Thyroid gland (tissue), 4 donors: ENCODE measurements around the gene DLL3. TPM values are rescaled to one million over a fixed set of nuclear protein-coding genes. Genes with fewer than 3 reads are reported as not detected.

ENCODE experiments used
- DNase-seq, 2 donors: peaks; one replicate each; pipeline ENCODE4 v3.0.0-alpha.2; 2019
- H3K27ac ChIP-seq, 3 donors: fragments of 200-600 bp; sonication (generic); 1 replicate in 2 of 3; 2 replicates in 1 of 3; pipeline ENCODE4 v1.5.1; 2016 to 2019; ENCODE audit warnings: mild to moderate bottlenecking in 1 of 3, moderate library complexity in 1 of 3
- H3K27me3 ChIP-seq: fragments of 200-600 bp; sonication (generic); one replicate; pipeline ENCODE4 v1.5.1; 2019
- H3K36me3 ChIP-seq, 2 donors: fragments of 200-600 bp; sonication (generic); one replicate each; pipeline ENCODE4 v1.5.1; 2016 to 2019
- H3K4me1 ChIP-seq, 2 donors: fragments of 200-600 bp; sonication (generic); one replicate each; pipeline ENCODE4 v1.5.1; 2017 to 2019
- H3K4me3 ChIP-seq, 3 donors: fragments of 200-600 bp; sonication (generic); replicated peaks in 1 of 3; 1 replicate in 2 of 3; 2 replicates in 1 of 3; pipeline ENCODE4 v1.5.1; 2016; ENCODE audit warnings: mild to moderate bottlenecking in 1 of 3
- H3K9me3 ChIP-seq: fragments of 200-600 bp; sonication (generic); one replicate; pipeline ENCODE4 v1.5.1; 2017
- CTCF ChIP-seq, 6 experiments: fragments of 200-600 bp in 3 of 6; fragments of 450-650 bp in 3 of 6; sonication (generic) in 3 of 6; IDR thresholded peaks; one replicate each; pipeline ENCODE4 v1.5.1; 2016 to 2019; ENCODE audit warnings: antibody characterized with exemption in 6 of 6, mild to moderate bottlenecking in 2 of 6, inconsistent platforms in 1 of 6, moderate library complexity in 1 of 6
- POLR2A ChIP-seq, 2 donors: fragments of 450-650 bp; IDR thresholded peaks; one replicate each; pipeline ENCODE4 v1.6.1; 2017; ENCODE audit warnings: antibody characterized with exemption in 2 of 2, mild to moderate bottlenecking in 2 of 2, moderate library complexity in 1 of 2
- WGBS, 2 donors: methylation state at CpG; one replicate each; pipeline ENCODE4 v1.1.5; 2017; 5-methylcytosine and 5-hydroxymethylcytosine counted together
- intact Hi-C: fragments of 100-400 bp; cut with DNase I; formaldehyde crosslinking; loops from one replicate; pipeline ENCODE4 v1.15.1; 2023
- total RNA-seq, 4 donors: library from RNA; depleted of rRNA; stranded (reverse); fragments of >200 nt; gene quantifications; one replicate each; pipeline ENCODE4 v1.2.3, GENCODE V29; 2016

DLL3 gene
- total RNA-seq, 4 donors from 2014 or later, result 0.56 TPM; not detected in 3

DNA sequence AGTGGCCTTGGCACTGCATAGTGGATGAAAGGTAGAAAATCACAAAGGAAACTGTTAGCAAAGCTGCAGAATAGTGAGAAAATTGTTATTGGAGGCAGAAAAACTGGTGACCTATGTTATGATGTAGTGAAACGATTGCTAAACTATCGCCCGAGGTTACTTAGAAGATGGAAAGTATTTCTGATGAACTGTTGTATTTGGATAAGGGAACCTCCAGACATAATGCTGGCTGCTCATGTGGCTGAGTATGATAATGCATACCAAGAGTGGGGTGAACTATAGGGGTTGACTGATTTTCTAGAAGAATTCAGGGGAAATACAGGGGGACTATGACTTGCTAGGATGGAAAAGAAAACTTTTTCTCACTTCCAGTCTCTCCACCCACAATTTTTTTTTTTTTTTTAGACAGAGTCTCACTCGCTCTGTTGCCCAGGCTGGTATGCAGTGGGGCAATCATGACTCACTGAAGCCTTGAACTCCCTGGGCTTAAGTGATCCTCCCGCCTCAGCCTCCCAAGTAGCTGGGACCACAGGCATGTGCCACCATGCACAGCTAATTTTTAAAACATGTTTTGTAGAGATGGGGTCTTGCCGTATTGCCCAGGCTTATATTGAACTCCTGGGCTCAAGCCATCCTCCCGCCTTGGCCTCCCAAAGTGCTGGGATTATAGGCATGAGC lies 45.6 kb downstream of the DLL3 start:
- Histone ChIP-seq H3K27me3 (no peaks in the 10 kb centered on the region), H3K36me3 (no peaks in the 10 kb centered on the region), H3K4me1 (no peaks in the 10 kb centered on the region), H3K4me3 (no peak overlapping the region), H3K27ac (no peak overlapping the region), H3K9me3 (no peaks in the 10 kb centered on the region)
- 80 to 86% methylated on average over 7 of the region's 7 CpGs for WGBS, 2 donors
- TF ChIP-seq POLR2A (IDR thresholded peaks at IDR 0.05) (no peak), CTCF (IDR thresholded peaks at IDR 0.05) (no peak)
- no peak for DNase-seq
- intact Hi-C loops, result no loop called here

DNA sequence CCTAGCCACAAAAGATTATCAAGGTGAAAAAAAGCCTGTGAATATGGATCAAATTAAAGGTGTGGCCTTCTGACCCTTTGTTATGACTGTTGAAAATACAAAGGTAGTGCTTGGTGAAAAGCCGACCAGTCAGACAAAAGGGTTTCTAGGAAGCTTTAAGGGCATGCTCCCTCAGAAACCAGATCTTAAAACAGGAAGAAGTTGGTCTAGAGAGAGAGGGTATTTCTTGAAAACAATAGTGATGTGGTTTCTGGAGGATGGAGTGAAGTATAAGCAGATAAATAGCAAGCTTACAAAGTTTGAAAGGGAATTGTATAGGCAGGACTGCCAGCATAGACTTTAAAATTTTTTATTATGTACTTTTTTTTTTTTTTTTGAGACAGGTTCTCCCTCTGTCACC lies 46.2 kb downstream of the DLL3 start:
- H3K4me1 ChIP-seq, result no peaks in the 10 kb centered on the region
- H3K4me3 ChIP-seq, result no peak overlapping the region
- 40 to 53% methylated on average over 1 of the region's 1 CpG for WGBS, 2 donors
- intact Hi-C loops, result no loop called here
- H3K9me3 ChIP-seq, result no peaks in the 10 kb centered on the region
- no peak overlapping the region for H3K27ac ChIP-seq
- no peak for DNase-seq
- TF ChIP-seq POLR2A (IDR thresholded peaks at IDR 0.05) (no peak), CTCF (IDR thresholded peaks at IDR 0.05) (no peak)
- H3K27me3 ChIP-seq, result no peaks in the 10 kb centered on the region
- H3K36me3 ChIP-seq, result no peaks in the 10 kb centered on the region

GRCh38 chr19:39546599-39546998 lies 47.9 kb downstream of the DLL3 start:
- WGBS, 2 donors, result 46 to 53% methylated on average over 8 of the region's 8 CpGs
- Histone ChIP-seq H3K27ac (no peak overlapping the region), H3K4me3 (no peak overlapping the region), H3K4me1 (no peaks in the 10 kb centered on the region), H3K9me3 (no peaks in the 10 kb centered on the region), H3K36me3 (no peaks in the 10 kb centered on the region), H3K27me3 (no peaks in the 10 kb centered on the region)
- intact Hi-C loops, result no loop called here
- DNase-seq, result no peak
- TF ChIP-seq CTCF (IDR thresholded peaks at IDR 0.05) (no peak), POLR2A (IDR thresholded peaks at IDR 0.05) (no peak)

DNA sequence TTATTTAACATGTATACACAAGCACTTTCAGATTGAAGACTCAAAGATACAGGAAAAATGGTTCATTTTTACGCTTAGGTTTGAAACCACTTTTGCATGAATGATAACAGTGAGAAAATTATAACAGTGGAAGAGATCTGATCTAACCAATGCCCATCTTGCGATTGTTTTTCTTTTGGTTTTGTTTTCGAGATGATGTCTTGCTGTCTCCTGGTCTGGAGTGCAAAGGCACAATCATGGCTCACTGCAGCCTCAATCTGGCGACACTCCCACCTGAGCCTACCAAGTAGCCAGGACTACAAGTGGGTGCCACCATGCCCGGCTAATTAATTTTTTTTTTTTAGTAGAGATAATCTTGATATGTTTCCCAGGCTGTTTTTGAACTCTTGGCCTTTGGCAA lies 51.5 kb downstream of the DLL3 start:
- Histone ChIP-seq H3K27ac (no peak overlapping the region), H3K9me3 (no peaks in the 10 kb centered on the region), H3K4me3 (no peak overlapping the region), H3K27me3 (no peaks in the 10 kb centered on the region), H3K36me3 (no peaks in the 10 kb centered on the region), H3K4me1 (peaks cover 5 to 10% of the 10 kb centered on the region in 2 donors)
- no peak for TF ChIP-seq POLR2A (IDR thresholded peaks at IDR 0.05)
- TF ChIP-seq CTCF (IDR thresholded peaks at IDR 0.05), result no peak
- whole genome bisulfite sequencing, 2 donors, result 83 to 87% methylated on average over 5 of the region's 5 CpGs
- no peak for DNase-seq
- intact Hi-C loops, result loop anchor here (5.0 kb wide), 1 partner anchor 122 kb away; no protein-coding TSS in a partner anchor

DNA sequence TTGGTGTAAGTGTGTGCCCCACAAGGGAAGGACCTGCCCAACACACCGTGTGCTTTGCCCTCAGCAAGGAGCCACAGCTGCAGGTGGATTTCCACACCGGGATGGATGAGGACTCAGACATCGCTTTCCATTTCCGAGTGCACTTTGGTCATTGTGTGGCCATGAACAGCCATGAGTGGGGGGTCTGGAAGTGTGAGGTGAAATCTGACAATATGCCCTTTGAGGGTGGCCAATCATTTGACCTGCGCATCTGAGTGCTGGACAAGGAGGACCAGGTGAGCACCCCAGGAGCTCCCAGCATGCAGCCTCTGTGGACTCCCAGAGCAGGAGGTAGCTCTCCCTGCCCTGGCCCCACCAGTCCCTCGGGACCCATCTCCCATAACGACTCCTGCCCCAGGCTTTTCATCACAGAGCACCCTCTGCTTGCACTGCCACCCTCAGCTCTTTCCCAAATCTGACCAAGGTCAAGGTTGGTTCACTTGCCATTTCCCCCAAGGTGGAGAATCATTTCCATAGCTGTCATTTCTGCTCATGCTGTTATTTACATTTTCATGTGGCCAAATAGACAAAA lies 54.4 kb downstream of the DLL3 start:
- no peak for DNase-seq
- Histone ChIP-seq H3K27me3 (no peaks in the 10 kb centered on the region), H3K4me3 (no peak overlapping the region), H3K4me1 (peaks cover 8 to 29% of the 10 kb centered on the region in 2 donors), H3K27ac (no peak overlapping the region), H3K36me3 (no peaks in the 10 kb centered on the region), H3K9me3 (no peaks in the 10 kb centered on the region)
- intact Hi-C loops, result loop anchor here (5.0 kb wide), 1 partner anchor 119 kb away; no protein-coding TSS in a partner anchor
- no peak for TF ChIP-seq CTCF (IDR thresholded peaks at IDR 0.05)
- no peak for TF ChIP-seq POLR2A (IDR thresholded peaks at IDR 0.05)
- WGBS, 2 donors, result 67 to 71% methylated on average over 6 to 7 of the region's 7 CpGs
